Right kidney (tissue), 9 donors: ENCODE measurements around the gene PQBP1.
A peak's percentile ranks its signal among the peaks of the same experiment; 100 is the strongest.
"Not testable (repeated sequence)": the region's sequence is repeated elsewhere in the genome, so short reads cannot be mapped to it uniquely, and the experiment has no call there.

ENCODE experiments used
- DNase-seq: peaks from one replicate; pipeline ENCODE4 v3.0.0-alpha.2; 2016
- long read RNA-seq, 8 donors: transcript quantifications; one replicate each; lab custom pipeline, GENCODE V29; 2026

PQBP1 gene, protein sequence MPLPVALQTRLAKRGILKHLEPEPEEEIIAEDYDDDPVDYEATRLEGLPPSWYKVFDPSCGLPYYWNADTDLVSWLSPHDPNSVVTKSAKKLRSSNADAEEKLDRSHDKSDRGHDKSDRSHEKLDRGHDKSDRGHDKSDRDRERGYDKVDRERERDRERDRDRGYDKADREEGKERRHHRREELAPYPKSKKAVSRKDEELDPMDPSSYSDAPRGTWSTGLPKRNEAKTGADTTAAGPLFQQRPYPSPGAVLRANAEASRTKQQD
- long read RNA-seq, donor 1, transcript PQBP1-203 (7 exons, 1,056 nt) = minor isoform, 5 of 51 reads
- long read RNA-seq, donor 1, transcript PQBP1-207 (7 exons, 1,020 nt) = major isoform, 30 of 51 reads
- long read RNA-seq, donor 1, transcript PQBP1-216 (7 exons, 938 nt) = minor isoform, 9 of 51 reads
- long read RNA-seq, donor 1, partial matches to known transcripts = 5 of 51 reads
- long read RNA-seq, donor 1, other reads (novel, unspliced or antisense) = 0 of 51 reads
- long read RNA-seq, donor 2, transcript PQBP1-207 (7 exons, 1,020 nt) = major isoform, 14 of 28 reads
- long read RNA-seq, donor 2, transcript PQBP1-216 (7 exons, 938 nt) = minor isoform, 6 of 28 reads
- long read RNA-seq, donor 2, partial matches to known transcripts = 7 of 28 reads
- long read RNA-seq, donor 2, other reads (novel, unspliced or antisense) = 0 of 28 reads
- long read RNA-seq, donor 3, transcript PQBP1-207 (7 exons, 1,020 nt) = major isoform, 8 of 25 reads
- long read RNA-seq, donor 3, partial matches to known transcripts = 10 of 25 reads
- long read RNA-seq, donor 3, other reads (novel, unspliced or antisense) = 0 of 25 reads
- long read RNA-seq, donor 4, transcript PQBP1-216 (7 exons, 938 nt) = minor isoform, 5 of 34 reads
- long read RNA-seq, donor 4, transcript PQBP1-207 (7 exons, 1,020 nt) = major isoform, 10 of 34 reads
- long read RNA-seq, donor 4, partial matches to known transcripts = 13 of 34 reads
- long read RNA-seq, donor 4, other reads (novel, unspliced or antisense) = 0 of 34 reads
- long read RNA-seq, donor 5, transcript PQBP1-203 (7 exons, 1,056 nt) = minor isoform, 5 of 35 reads
- long read RNA-seq, donor 5, transcript PQBP1-216 (7 exons, 938 nt) = minor isoform, 5 of 35 reads
- long read RNA-seq, donor 5, transcript PQBP1-207 (7 exons, 1,020 nt) = major isoform, 19 of 35 reads
- long read RNA-seq, donor 5, partial matches to known transcripts = 5 of 35 reads
- long read RNA-seq, donor 5, other reads (novel, unspliced or antisense) = 0 of 35 reads
- long read RNA-seq, donor 6, transcript PQBP1-207 (7 exons, 1,020 nt) = major isoform, 12 of 46 reads
- long read RNA-seq, donor 6, transcript PQBP1-203 (7 exons, 1,056 nt) = minor isoform, 5 of 46 reads
- long read RNA-seq, donor 6, transcript PQBP1-216 (7 exons, 938 nt) = minor isoform, 8 of 46 reads
- long read RNA-seq, donor 6, partial matches to known transcripts = 16 of 46 reads
- long read RNA-seq, donor 6, other reads (novel, unspliced or antisense) = 0 of 46 reads
- long read RNA-seq, donor 7, transcript PQBP1-216 (7 exons, 938 nt) = minor isoform, 12 of 71 reads
- long read RNA-seq, donor 7, transcript PQBP1-207 (7 exons, 1,020 nt) = major isoform, 20 of 71 reads
- long read RNA-seq, donor 7, partial matches to known transcripts = 29 of 71 reads
- long read RNA-seq, donor 7, other reads (novel, unspliced or antisense) = 0 of 71 reads
- long read RNA-seq, donor 8, transcript PQBP1-216 (7 exons, 938 nt) = minor isoform, 6 of 33 reads
- long read RNA-seq, donor 8, transcript PQBP1-207 (7 exons, 1,020 nt) = major isoform, 16 of 33 reads
- long read RNA-seq, donor 8, partial matches to known transcripts = 5 of 33 reads
- long read RNA-seq, donor 8, other reads (novel, unspliced or antisense) = 0 of 33 reads

GRCh38 chrX:48897625-48898306 lies at the start of gene PQBP1, which contains the start of gene TIMM17B:
PQBP1 (plus strand) TSS chrX:48897930; CDS start chrX:48898510, 580 bp downstream.
TIMM17B (minus strand) TSS chrX:48897768; CDS start chrX:48897749, 19 bp downstream.
- peak; percentile 87 for DNase-seq

GRCh38 chrX:48848847-48849246 lies 48.9 kb upstream of the PQBP1 start:
- DNase-seq = no peak

DNA sequence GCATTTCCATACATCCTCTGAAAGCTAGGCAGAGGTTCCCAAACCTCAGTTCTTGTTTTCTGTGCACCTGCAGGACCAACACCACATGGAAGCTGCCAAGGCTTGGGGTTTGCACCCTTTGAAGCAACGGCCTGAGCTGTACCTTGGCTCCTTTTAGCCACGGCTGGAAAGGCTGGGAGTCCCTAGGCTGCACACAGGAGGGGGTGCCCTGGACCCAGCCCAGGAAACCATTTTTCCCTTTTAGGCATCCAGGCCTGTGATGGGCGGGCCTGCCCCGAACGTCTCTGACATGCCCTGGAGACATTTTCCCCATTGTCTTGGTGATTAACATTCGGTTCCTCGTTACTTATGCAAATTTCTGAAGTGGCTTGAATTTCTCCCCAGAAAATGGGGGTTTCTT lies 44.9 kb upstream of the PQBP1 start:
- DNase-seq = no peak

- DNase-seq = not testable (repeated sequence)
These were observed 44.2 kb upstream of the PQBP1 start for GRCh38 chrX:48853494-48853893.

DNA sequence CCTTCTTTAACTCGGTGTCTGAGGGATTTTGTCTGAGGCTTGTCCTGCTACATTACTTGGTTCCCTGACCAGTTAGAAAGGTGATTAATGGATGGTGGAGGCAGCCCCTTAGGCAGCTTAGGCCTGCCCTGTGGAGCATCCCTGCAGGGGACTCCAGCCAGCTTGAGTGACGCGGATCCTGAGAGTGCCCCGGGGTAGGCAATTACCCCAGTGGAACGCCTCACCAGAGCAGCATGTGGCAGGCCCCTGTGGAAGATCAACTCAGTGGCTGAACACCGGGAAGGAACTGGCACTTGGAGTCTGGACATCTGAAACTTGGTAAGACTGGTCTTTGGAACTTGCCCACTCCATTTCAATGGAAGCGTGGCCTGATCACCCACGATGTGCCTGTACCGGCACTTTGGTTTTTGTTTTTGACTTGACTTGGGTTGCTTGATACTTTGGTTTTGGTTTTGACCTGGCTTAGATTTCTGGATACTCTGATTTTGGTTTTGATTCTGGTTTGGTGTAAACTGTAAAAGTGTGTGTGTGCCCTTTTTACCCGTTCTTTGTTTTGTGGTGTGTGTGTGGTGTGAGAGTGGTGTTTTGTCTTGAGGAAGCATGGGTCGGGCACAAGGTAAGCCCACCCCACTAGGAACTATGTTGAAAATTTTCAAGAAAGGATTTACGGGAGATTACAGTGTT lies 43.5 kb upstream of the PQBP1 start:
- DNase-seq = not testable (repeated sequence)

GRCh38 chrX:48854898-48855297 lies 42.8 kb upstream of the PQBP1 start:
- no peak for DNase-seq

GRCh38 chrX:48864210-48864609 lies 33.5 kb upstream of the PQBP1 start:
- DNase-seq = no peak

DNA sequence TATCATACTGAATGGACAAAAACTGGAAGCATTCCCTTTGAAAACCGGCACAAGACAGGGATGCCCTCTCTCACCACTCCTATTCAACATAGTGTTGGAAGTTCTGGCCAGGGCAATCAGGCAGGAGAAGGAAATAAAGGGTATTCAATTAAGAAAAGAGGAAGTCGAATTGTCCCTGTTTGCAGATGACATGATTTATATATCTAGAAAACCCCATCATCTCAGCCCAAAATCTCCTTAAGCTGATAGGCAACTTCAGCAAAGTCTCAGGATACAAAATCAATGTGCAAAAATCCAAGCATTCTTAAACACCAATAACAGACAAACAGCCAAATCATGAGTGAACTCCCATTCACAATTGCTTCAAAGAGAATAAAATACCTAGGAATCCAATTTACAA lies 25.7 kb upstream of the PQBP1 start:
- not testable (repeated sequence) for DNase-seq

- not testable (repeated sequence) for DNase-seq
These were observed 20.8 kb upstream of the PQBP1 start for GRCh38 chrX:48876944-48877343.

- no peak for DNase-seq
These were observed 14.0 kb upstream of the PQBP1 start for GRCh38 chrX:48883729-48884128.

DNA sequence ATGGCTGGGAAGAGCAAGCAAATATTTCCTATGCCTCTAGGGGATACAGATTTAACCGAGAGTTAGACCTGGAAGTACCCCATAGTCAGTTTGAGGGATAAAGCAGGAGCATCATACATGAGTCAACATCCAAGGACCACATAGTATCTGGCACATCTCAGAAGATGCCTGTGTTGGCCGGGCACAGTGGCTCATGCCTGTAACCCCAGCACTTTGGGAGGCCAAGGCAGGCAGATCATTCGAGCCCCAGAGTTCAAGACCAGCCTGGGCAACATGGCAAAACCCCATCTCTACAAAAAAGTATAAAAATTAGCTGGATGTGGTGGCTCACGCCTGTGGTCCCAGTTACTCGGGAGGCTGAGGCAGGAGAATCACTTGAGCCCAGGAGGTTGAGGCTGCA lies 11.1 kb upstream of the PQBP1 start:
- not testable (repeated sequence) for DNase-seq

GRCh38 chrX:48890296-48890925 lies 7.3 kb upstream of the PQBP1 start:
- no peak for DNase-seq

GRCh38 chrX:48890934-48891401 lies 6.8 kb upstream of the PQBP1 start:
- DNase-seq = peak; percentile 54

- DNase-seq = peak; percentile 76
These were observed 6.1 kb upstream of the PQBP1 start for GRCh38 chrX:48891402-48892288.

DNA sequence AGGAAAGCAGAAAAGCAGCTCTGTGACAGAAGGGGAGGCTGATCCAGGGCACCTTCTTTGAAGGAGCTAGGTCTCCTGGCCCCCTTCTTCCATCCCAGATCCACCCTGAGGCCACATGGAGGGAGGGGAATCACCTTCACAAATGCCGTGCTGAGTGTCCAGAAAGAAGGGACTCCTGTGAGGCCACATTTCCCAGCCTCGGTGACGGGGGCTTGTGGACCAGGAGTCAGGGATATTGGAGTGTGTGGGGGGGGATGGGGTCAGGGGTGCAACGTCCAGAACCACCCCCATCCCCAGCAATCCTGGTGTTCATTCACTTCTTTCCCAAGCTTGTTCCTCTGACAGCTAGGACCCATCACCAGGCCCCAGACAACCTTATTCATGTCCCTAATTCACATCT lies 4.8 kb upstream of the PQBP1 start:
- DNase-seq = no peak

DNA sequence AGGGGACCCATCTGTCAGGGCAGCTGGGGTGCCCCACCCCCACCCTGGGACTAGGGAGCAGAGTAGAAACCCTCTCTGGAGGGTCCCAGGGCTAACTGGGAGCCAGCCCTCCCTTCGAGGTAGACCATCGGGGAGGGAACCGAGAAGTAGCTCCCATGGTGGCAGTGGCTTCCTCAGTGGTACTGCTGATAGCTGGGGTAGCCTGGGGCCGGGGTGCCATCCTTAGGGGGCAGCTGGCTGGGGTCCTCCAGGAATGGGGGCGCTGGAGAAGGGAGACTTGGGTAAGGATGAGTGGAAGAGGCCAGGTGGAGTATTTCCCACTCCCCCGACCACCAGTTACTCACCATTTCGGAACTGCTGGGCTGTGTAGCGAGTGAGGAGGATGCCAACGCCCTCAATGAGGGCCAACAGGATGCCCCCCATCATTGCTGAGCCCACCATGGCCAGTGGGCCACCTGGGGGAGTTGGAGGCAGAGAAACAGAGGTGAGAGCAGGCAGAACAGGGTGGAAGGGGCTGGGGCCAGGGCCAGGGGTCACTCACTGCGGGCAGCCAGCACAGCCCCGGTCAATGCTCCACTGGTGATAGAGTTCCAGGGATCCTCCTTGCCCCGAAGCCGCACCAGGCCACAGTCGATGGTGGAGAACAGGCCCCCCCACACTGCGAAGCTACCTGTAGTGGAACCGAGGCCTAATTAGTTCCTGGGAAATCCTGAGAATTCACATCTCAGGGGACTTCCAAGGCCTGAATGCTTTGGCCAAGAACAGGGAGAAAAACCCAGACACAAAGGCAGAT lies 4.0 kb upstream of the PQBP1 start:
- DNase-seq = no peak

- DNase-seq = no peak
These were observed 2.8 kb upstream of the PQBP1 start for GRCh38 chrX:48894891-48895290.
